Prostate gland (tissue), 2 donors: ENCODE results near the gene ASGR1. TPM values are rescaled to one million over a fixed set of nuclear protein-coding genes. Genes with fewer than 3 reads are reported as not detected.

Experiments used
- DNase-seq: peaks from one replicate; pipeline ENCODE4 v3.0.0-alpha.2; 2019; ENCODE audit warnings: low spot score
- H3K27ac ChIP-seq, 2 donors: fragments of 200-600 bp; sonication (generic); 2 replicates each; pipeline ENCODE4 v1.5.1; 2017 to 2019
- H3K27me3 ChIP-seq: fragments of 200-600 bp; sonication (generic); replicated peaks from 2 replicates; pipeline ENCODE4 v1.5.1; 2019; ENCODE audit not compliant: insufficient read depth
- H3K36me3 ChIP-seq, 2 donors: fragments of 200-600 bp; sonication (generic); 1 replicate in 1 of 2; 2 replicates in 1 of 2; pipeline versions ENCODE4 v1.5.1 to v1.8.1; 2017 to 2019
- H3K4me1 ChIP-seq: fragments of 200-600 bp; sonication (generic); replicated peaks from 2 replicates; pipeline ENCODE4 v1.5.1; 2019
- H3K4me3 ChIP-seq, 2 donors: fragments of 200-600 bp; sonication (generic); 2 replicates each; pipeline ENCODE4 v1.5.1; 2017 to 2019
- H3K9me3 ChIP-seq: fragments of 200-600 bp; sonication (generic); 2 replicates; pipeline ENCODE4 v1.5.1; 2017
- POLR2A ChIP-seq: fragments of 450-650 bp; IDR thresholded peaks from one replicate; pipeline ENCODE4 v1.6.1; 2016; ENCODE audit warnings: antibody characterized with exemption, mild to moderate bottlenecking
- POLR2AphosphoS5 ChIP-seq: sonication (generic); formaldehyde crosslinking; IDR thresholded peaks from one replicate; pipeline ENCODE4 v1.6.1; 2017; ENCODE audit warnings: antibody characterized with exemption
- WGBS: methylation state at CpG from one replicate; pipeline ENCODE4 v1.1.5; 2018; 5-methylcytosine and 5-hydroxymethylcytosine counted together
- intact Hi-C: fragments of 100-400 bp; cut with DNase I; formaldehyde crosslinking; loops from one replicate; pipeline ENCODE4 v1.14.2; 2022
- total RNA-seq, 2 donors: library from RNA; depleted of rRNA; stranded (reverse); fragments of >200 nt; gene quantifications; one replicate each; pipeline ENCODE4 v1.1.0, GENCODE V29; 2016
- TF ChIP-seq, protein P1 (sequence below), 4 experiments: fragments of 200-600 bp in 2 of 4; fragments of 450-650 bp in 2 of 4; sonication (generic) in 2 of 4; IDR thresholded peaks; 1 replicate in 3 of 4; 2 replicates in 1 of 4; pipeline ENCODE4 v1.5.1; 2016 to 2019; ENCODE audit warnings: antibody characterized with exemption in 4 of 4, mild to moderate bottlenecking in 2 of 4, moderate library complexity in 2 of 4

Gene ASGR1
- total RNA-seq, 2 donors from 2014 or later = 0.50 to 9.4 TPM

DNA sequence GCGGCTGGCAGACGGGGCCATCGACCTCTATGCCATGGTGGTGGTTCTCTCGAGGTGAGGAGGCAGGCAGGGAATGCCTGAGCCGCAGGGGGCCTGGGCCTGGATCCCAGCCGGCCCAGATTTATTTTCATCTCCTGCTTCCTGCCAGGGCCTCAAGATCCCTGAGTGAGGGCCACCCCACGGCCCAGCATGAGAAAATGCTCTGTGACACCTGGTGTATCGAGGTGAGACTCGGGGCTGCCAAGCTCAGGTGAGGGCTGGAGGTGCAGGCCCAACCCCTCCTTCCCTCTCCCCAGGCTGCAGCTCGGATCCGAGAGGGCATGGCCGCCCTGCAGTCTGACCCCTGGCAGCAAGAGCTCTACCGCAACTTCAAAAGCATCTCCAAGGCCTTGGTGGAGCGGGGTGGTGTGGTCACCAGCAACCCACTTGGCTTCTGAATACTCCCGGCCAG is 45.5 kb upstream of the ASGR1 start:
- Histone ChIP-seq H3K27me3 (no peaks in the 10 kb centered on the region), H3K4me3 (no peak overlapping the region), H3K4me1 (peaks cover 23% of the 10 kb centered on the region), H3K36me3 (peaks cover 2 to 31% of the 10 kb centered on the region in 2 donors), H3K27ac (peak overlapping the region; percentile 57 to 99), H3K9me3 (no peaks in the 10 kb centered on the region)
- TF ChIP-seq, protein P1, sequence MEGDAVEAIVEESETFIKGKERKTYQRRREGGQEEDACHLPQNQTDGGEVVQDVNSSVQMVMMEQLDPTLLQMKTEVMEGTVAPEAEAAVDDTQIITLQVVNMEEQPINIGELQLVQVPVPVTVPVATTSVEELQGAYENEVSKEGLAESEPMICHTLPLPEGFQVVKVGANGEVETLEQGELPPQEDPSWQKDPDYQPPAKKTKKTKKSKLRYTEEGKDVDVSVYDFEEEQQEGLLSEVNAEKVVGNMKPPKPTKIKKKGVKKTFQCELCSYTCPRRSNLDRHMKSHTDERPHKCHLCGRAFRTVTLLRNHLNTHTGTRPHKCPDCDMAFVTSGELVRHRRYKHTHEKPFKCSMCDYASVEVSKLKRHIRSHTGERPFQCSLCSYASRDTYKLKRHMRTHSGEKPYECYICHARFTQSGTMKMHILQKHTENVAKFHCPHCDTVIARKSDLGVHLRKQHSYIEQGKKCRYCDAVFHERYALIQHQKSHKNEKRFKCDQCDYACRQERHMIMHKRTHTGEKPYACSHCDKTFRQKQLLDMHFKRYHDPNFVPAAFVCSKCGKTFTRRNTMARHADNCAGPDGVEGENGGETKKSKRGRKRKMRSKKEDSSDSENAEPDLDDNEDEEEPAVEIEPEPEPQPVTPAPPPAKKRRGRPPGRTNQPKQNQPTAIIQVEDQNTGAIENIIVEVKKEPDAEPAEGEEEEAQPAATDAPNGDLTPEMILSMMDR (IDR thresholded peaks at IDR 0.05) = no peak
- TF ChIP-seq POLR2A (no peak), POLR2AphosphoS5 (no peak)
- 61% methylated on average over 15 of the region's 15 CpGs for WGBS
- intact Hi-C loops = no loop called here
- no peak for DNase-seq

DNA sequence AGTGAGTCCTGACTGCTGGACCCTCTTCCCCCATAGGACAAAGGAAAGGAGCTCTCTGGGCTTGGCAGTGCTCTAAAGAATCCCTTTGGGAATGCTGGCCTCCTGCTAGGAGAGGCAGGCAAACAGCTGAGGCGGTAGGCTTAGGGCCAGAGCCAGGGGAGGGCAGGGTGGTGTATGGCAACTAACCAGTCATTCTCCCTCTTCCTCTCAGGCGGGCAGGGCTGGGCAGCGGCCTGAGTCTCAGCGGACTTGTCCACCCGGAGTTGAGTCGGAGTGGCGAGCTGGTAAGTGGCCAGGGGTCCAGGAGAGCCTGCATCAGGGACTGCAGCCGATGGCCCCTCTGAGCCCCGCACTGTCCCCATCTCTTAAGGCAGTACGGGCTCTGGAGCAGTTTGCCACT is 44.9 kb upstream of the ASGR1 start:
- TF ChIP-seq POLR2AphosphoS5 (no peak), POLR2A (no peak)
- TF ChIP-seq, protein P1 (IDR thresholded peaks at IDR 0.05) = no peak
- no peaks in the 10 kb centered on the region for H3K27me3 ChIP-seq
- no peaks in the 10 kb centered on the region for H3K9me3 ChIP-seq
- H3K27ac ChIP-seq = peak overlapping the region in 1 of 2 donors; percentile 99
- H3K4me3 ChIP-seq = no peak overlapping the region
- intact Hi-C loops = no loop called here
- WGBS = 77% methylated on average over 10 of the region's 10 CpGs
- DNase-seq = no peak
- H3K4me1 ChIP-seq = peaks cover 18% of the 10 kb centered on the region
- peaks cover 2 to 25% of the 10 kb centered on the region in 2 donors for H3K36me3 ChIP-seq

DNA sequence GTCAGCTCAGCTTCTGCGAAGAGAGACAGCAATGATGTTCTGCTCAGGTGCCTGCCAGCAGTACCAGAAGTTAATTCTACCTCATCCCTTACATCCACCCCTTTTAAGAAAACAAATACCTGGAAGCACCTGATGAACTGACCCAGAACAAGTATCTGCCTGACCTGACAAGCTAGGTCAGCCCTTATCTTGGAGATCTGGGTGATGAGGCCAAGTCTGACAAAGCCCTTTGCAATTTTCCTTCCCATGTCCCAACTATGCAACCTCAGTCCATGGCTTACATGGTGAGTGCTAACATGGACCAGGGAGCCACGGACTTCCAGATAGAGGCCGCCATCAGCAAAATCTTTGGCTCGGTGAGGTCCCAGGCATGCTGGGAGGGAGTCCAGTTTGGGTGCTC is 44.2 kb upstream of the ASGR1 start:
- no peak for DNase-seq

DNA sequence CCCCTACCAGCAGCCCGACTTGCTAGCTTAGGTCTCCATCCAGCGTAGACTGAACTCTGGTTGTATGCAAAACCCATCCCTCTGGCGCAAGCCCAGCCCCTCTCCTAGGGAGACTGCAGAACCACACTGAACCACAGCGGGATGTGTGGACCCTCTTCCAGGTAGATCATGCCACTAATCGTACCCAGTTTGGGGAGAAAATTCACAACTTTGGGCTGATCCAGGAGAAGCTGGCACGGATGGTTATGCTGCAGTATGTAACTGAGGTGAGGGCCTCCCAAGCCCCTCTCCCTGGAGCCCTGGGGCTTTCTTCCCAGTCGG is 43.8 kb upstream of the ASGR1 start:
- peak overlapping the region in 1 of 2 donors; percentile 99 for H3K27ac ChIP-seq
- DNase-seq = no peak
- H3K4me1 ChIP-seq = peaks cover 19% of the 10 kb centered on the region
- 67% methylated on average over 7 of the region's 7 CpGs for WGBS
- no peaks in the 10 kb centered on the region for H3K9me3 ChIP-seq
- H3K36me3 ChIP-seq = peaks cover 2 to 20% of the 10 kb centered on the region in 2 donors
- intact Hi-C loops = no loop called here
- H3K4me3 ChIP-seq = no peak overlapping the region
- TF ChIP-seq POLR2A (no peak), POLR2AphosphoS5 (no peak)
- TF ChIP-seq, protein P1 (IDR thresholded peaks at IDR 0.05) = no peak
- no peaks in the 10 kb centered on the region for H3K27me3 ChIP-seq

More for the DNA sequence above, 44.2 kb upstream of the ASGR1 start:
- H3K4me1 ChIP-seq = peaks cover 15% of the 10 kb centered on the region
- 69% methylated on average over 4 of the region's 4 CpGs for WGBS
- peaks cover 2 to 21% of the 10 kb centered on the region in 2 donors for H3K36me3 ChIP-seq
- intact Hi-C loops = no loop called here
- H3K9me3 ChIP-seq = no peaks in the 10 kb centered on the region
- peak overlapping the region in 1 of 2 donors; percentile 99 for H3K27ac ChIP-seq
- H3K4me3 ChIP-seq = no peak overlapping the region
- TF ChIP-seq POLR2A (no peak), POLR2AphosphoS5 (no peak)
- TF ChIP-seq, protein P1 (IDR thresholded peaks at IDR 0.05) = no peak
- H3K27me3 ChIP-seq = no peaks in the 10 kb centered on the region

DNA sequence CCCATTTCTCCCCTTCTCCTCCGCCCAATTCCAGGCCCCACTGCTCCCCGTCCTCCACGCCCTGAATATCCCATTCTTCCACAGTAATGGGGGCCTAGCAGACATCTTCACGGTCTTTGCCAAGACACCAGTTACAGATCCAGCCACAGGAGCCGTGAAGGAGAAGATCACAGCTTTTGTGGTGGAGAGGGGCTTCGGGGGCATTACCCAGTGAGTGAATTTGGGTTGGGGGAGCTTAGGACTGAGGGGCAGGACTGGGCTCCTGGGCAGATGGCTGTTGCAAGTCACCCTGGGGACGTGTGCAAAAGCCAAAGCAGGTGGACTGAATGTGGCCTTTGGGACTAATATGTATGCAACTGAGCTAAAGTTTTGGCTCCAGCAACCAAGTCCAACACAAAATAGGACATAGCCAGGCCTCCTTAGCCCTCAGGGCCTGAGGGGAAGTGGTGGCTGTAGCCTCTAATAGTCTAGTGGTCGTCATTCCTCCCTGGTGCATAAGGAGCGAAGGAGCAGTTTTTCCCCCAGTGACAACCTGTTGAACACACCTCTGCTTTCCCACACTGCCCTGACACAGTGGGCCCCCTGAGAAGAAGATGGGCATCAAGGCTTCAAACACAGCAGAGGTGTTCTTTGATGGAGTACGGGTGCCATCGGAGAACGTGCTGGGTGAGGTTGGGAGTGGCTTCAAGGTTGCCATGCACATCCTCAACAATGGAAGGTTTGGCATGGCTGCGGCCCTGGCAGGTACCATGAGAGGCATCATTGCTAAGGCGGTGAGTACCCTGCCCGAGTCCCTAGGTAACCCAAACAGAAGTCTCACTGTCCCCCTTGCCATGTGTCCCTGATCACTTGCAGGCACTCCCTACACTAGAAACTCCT is 43.2 kb upstream of the ASGR1 start:
- WGBS = 77% methylated on average over 15 of the region's 15 CpGs
- H3K36me3 ChIP-seq = peaks cover 2 to 20% of the 10 kb centered on the region in 2 donors
- intact Hi-C loops = no loop called here

More for the DNA sequence above, 43.2 kb upstream of the ASGR1 start:
- H3K4me3 ChIP-seq = no peak overlapping the region
- H3K9me3 ChIP-seq = no peaks in the 10 kb centered on the region
- TF ChIP-seq POLR2AphosphoS5 (no peak), POLR2A (no peak)
- TF ChIP-seq, protein P1 (IDR thresholded peaks at IDR 0.05) = no peak
- H3K27me3 ChIP-seq = no peaks in the 10 kb centered on the region
- peak overlapping the region; percentile 97 to 99 for H3K27ac ChIP-seq
- peaks cover 18% of the 10 kb centered on the region for H3K4me1 ChIP-seq
- no peak for DNase-seq
